HepG2 (cell line): ENCODE data around the gene TMEM74B. TPM values are rescaled to one million over a fixed set of nuclear protein-coding genes. Genes with fewer than 3 reads are reported as not detected.

Experiments used
- ARID5B ChIP-seq: IDR thresholded peaks from 2 replicates; pipeline ENCODE4 v1.4.0; 2020; ENCODE audit warnings: mild to moderate bottlenecking, missing genetic modification reagents
- CEBPG ChIP-seq: IDR thresholded peaks from 2 replicates; pipeline ENCODE4 v1.6.1; 2016
- FOSL1 ChIP-seq: sonication (generic); formaldehyde crosslinking; IDR thresholded peaks from 2 replicates; pipeline ENCODE4 v1.9.0; 2021; ENCODE audit warnings: missing genetic modification reagents, borderline replicate concordance
- HBP1 ChIP-seq: IDR thresholded peaks from 2 replicates; pipeline ENCODE4 v1.6.1; 2016; ENCODE audit warnings: low read depth, control low read depth
- HDAC2 ChIP-seq: sonication (generic); formaldehyde crosslinking; IDR thresholded peaks from 2 replicates; pipeline ENCODE4 v1.4.0; 2020; ENCODE audit warnings: missing genetic modification reagents
- HNF4G ChIP-seq, 2 experiments: sonication (generic) in 1 of 2; formaldehyde crosslinking in 1 of 2; IDR thresholded peaks; 2 replicates each; pipeline versions ENCODE4 v1.4.0 to v1.6.1; 2011 to 2020; ENCODE audit warnings: borderline replicate concordance in 2 of 2, low read depth in 2 of 2, mild to moderate bottlenecking in 2 of 2, low read length in 1 of 2, missing genetic modification reagents in 1 of 2, moderate library complexity in 1 of 2
- PCBP2 ChIP-seq: fragments of 200-400 bp; formaldehyde crosslinking; optimal IDR thresholded peaks from 2 replicates; pipeline ENCODE3; 2018; ENCODE audit warnings: low read length, low read depth; ENCODE audit not compliant: poor library complexity, severe bottlenecking
- RBM22 ChIP-seq: fragments of 200-400 bp; formaldehyde crosslinking; optimal IDR thresholded peaks from 2 replicates; pipeline ENCODE3; 2017; ENCODE audit warnings: mild to moderate bottlenecking, low read length, moderate library complexity
- SP5 ChIP-seq: IDR thresholded peaks from 2 replicates; pipeline ENCODE4 v1.6.1; 2016; ENCODE audit warnings: low read depth, borderline replicate concordance
- SRSF9 ChIP-seq: fragments of 200-400 bp; formaldehyde crosslinking; IDR thresholded peaks from 2 replicates; pipeline ENCODE4 v1.6.1; 2018; ENCODE audit warnings: borderline replicate concordance, mild to moderate bottlenecking, low read depth, low read length; ENCODE audit not compliant: insufficient read depth, poor library complexity, severe bottlenecking
- TBP ChIP-seq: sonication (generic); formaldehyde crosslinking; IDR thresholded peaks from 2 replicates; pipeline ENCODE4 v1.5.0; 2020; ENCODE audit warnings: missing genetic modification reagents
- TERF1 ChIP-seq: sonication (generic); formaldehyde crosslinking; IDR thresholded peaks from 2 replicates; pipeline ENCODE4 v1.8.0; 2022; ENCODE audit warnings: mild to moderate bottlenecking, missing genetic modification reagents, moderate library complexity
- U2AF1 ChIP-seq: fragments of 200-400 bp; formaldehyde crosslinking; optimal IDR thresholded peaks from 2 replicates; pipeline ENCODE3; 2017; ENCODE audit warnings: mild to moderate bottlenecking, low read depth, low read length
- XBP1 ChIP-seq: sonication (generic); formaldehyde crosslinking; IDR thresholded peaks from 2 replicates; pipeline ENCODE4 v1.5.0; 2020; ENCODE audit warnings: missing genetic modification reagents
- ZBTB1 ChIP-seq: sonication (generic); formaldehyde crosslinking; IDR thresholded peaks from 2 replicates; pipeline ENCODE4 v1.4.0; 2020; ENCODE audit warnings: missing genetic modification reagents, borderline replicate concordance
- ZKSCAN8 ChIP-seq: IDR thresholded peaks from 2 replicates; pipeline ENCODE4 v1.6.1; 2016; ENCODE audit warnings: borderline replicate concordance, missing genetic modification reagents, missing compliant biosample characterization
- ZNF275 ChIP-seq: sonication (generic); formaldehyde crosslinking; IDR thresholded peaks from 2 replicates; pipeline ENCODE4 v1.8.0; 2022; ENCODE audit warnings: missing genetic modification reagents, mild to moderate bottlenecking, inconsistent platforms, borderline replicate concordance
- polyA plus RNA-seq, 8 experiments: library from polyadenylated mRNA; depleted of rRNA in 3 of 8; stranded (reverse) in 7 of 8; unstranded in 1 of 8; fragments of >200 nt; fragmentation: Illumina TruSeq in 4 of 8; extraction: Trizol in 4 of 8; gene quantifications; 2 replicates each; pipeline versions ENCODE4 v1.2.1 to v1.2.3, GENCODE V29; 2011 to 2016; ENCODE audit warnings: low read depth in 4 of 8, missing spikeins in 1 of 8, mixed read lengths in 1 of 8; ENCODE audit not compliant: insufficient read depth in 1 of 8
- total RNA-seq, 5 experiments: library from RNA; depleted of rRNA; stranded (reverse); fragments of >200 nt; fragmentation: Illumina TruSeq; extraction: Trizol; gene quantifications; 2 replicates each; pipeline ENCODE4 v1.2.3, GENCODE V29; 2016; ENCODE audit warnings: low read depth in 1 of 5

The TMEM74B gene
- total and polyA plus RNA-seq, 2 of the 13 experiments (the other 11 are each of a cell fraction or from before 2014, with no cell fraction given) = 4.7 to 18.4 TPM

- TF ChIP-seq ARID5B (CRISPR knock-in tag) = no peak
- no peak for TF ChIP-seq HDAC2 (CRISPR knock-in tag)
- no peak for TF ChIP-seq SP5
- no peak for TF ChIP-seq FOSL1 (CRISPR knock-in tag)
- no peak for TF ChIP-seq ZKSCAN8
- no peak for TF ChIP-seq U2AF1
- TF ChIP-seq RBM22 = no peak
- TF ChIP-seq ZBTB1 = no peak
- no peak for TF ChIP-seq HBP1 (CRISPR knock-in tag)
- 0 out of 2 replicates have a peak, but pooled peaks have one; percentile 22 for TF ChIP-seq HNF4G (IDR thresholded peaks at IDR 0.05; ENCODE audit: borderline replicate concordance, low read depth, low read length)
- TF ChIP-seq HNF4G (CRISPR knock-in tag; IDR thresholded peaks at IDR 0.05; ENCODE audit: borderline replicate concordance, low read depth) = 0 out of 2 replicates have a peak, but pooled peaks have one; percentile 34
- TF ChIP-seq SRSF9 = no peak
- TF ChIP-seq CEBPG (CRISPR knock-in tag) = no peak
- no peak for TF ChIP-seq XBP1 (CRISPR knock-in tag)
- TF ChIP-seq PCBP2 = no peak
- TF ChIP-seq TERF1 (CRISPR knock-in tag) = no peak
- TF ChIP-seq TBP (CRISPR knock-in tag) = no peak
- no peak for TF ChIP-seq ZNF275 (CRISPR knock-in tag)
These were observed at the start of gene TMEM74B (continued) for GRCh38 chr20:1184638-1185315.
